Ovary (tissue), 3 donors: ENCODE measurements around the gene MTCH1.

Experiments used
- EP300 ChIP-seq: sonication (generic); formaldehyde crosslinking; IDR thresholded peaks from one replicate; pipeline ENCODE4 v1.6.1; 2017; ENCODE audit warnings: antibody characterized with exemption
- POLR2A ChIP-seq: fragments of 450-650 bp; IDR thresholded peaks from one replicate; pipeline ENCODE4 v1.6.1; 2017; ENCODE audit warnings: antibody characterized with exemption, mild to moderate bottlenecking, moderate library complexity
- TF ChIP-seq, protein P1 (sequence below), 3 donors: fragments of 450-650 bp in 2 of 3; fragments of 200-600 bp in 1 of 3; IDR thresholded peaks; one replicate each; pipeline versions ENCODE4 v1.5.1 to v1.8.0; 2016 to 2022; ENCODE audit warnings: antibody characterized with exemption in 3 of 3, mild to moderate bottlenecking in 1 of 3
- donor health status: DM: no; HTN: no; CAD: no.

DNA sequence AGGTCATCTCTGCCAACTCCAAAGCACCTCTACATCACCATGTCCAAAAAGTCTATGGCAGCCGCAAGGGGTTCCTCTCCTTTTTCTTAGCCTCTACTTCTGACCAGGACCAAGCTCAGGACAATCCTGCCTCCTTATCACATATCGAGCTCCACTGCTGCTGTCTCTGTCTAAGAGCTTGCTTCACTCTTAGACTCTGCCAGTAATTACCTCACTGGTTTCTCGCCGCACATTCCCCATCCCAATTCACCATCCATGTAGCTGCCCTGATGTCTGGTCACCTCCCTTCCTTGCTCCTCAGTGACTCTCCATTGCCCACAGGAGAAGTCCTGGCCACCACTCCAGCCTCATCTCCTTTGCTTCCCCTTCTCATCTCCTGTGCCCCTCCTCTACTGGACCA, 55.5 kb downstream of the MTCH1 start:
- TF ChIP-seq, protein P1, sequence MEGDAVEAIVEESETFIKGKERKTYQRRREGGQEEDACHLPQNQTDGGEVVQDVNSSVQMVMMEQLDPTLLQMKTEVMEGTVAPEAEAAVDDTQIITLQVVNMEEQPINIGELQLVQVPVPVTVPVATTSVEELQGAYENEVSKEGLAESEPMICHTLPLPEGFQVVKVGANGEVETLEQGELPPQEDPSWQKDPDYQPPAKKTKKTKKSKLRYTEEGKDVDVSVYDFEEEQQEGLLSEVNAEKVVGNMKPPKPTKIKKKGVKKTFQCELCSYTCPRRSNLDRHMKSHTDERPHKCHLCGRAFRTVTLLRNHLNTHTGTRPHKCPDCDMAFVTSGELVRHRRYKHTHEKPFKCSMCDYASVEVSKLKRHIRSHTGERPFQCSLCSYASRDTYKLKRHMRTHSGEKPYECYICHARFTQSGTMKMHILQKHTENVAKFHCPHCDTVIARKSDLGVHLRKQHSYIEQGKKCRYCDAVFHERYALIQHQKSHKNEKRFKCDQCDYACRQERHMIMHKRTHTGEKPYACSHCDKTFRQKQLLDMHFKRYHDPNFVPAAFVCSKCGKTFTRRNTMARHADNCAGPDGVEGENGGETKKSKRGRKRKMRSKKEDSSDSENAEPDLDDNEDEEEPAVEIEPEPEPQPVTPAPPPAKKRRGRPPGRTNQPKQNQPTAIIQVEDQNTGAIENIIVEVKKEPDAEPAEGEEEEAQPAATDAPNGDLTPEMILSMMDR (IDR thresholded peaks at IDR 0.05), result no peak
- TF ChIP-seq POLR2A (no peak), EP300 (no peak)
